Caco-2 (cell line): ENCODE measurements around the gene RFNG. TPM values are rescaled to one million over a fixed set of nuclear protein-coding genes. Genes with fewer than 3 reads are reported as not detected.
A peak's percentile ranks its signal among the peaks of the same experiment; 100 is the strongest.

ENCODE experiments used
- BruUV-seq: library from RNA; stranded (reverse); fragments of 400-500 nt; replicated peaks from 2 replicates; lab custom pipeline; 2021; lab: Mats Ljungman, UMichigan
- CTCF ChIA-PET: fragments of 300-600 bp; sonication (Branson Sonifier 250); formaldehyde crosslinking; loops from one replicate; lab custom pipeline; 2022; ENCODE audit warnings: antibody characterized with exemption; lab: Charles Lee
- POLR2A ChIA-PET: fragments of 300-600 bp; sonication (Branson Sonifier 250); formaldehyde crosslinking; loops from one replicate; lab custom pipeline; 2022; ENCODE audit warnings: antibody characterized with exemption; lab: Charles Lee
- DNase-seq, 2 experiments: peaks; one replicate each; pipeline versions ENCODE4 v3.0.0 to v3.0.0-alpha.2; 2020 to 2022
- H3K27me3 ChIP-seq: replicated peaks from 2 replicates; pipeline ENCODE4 v1.6.0; 2011; ENCODE audit warnings: low read length; ENCODE audit not compliant: control insufficient read depth, insufficient read depth
- H3K36me3 ChIP-seq: 2 replicates; pipeline ENCODE4 v1.5.1; 2011; ENCODE audit warnings: low read length; ENCODE audit not compliant: control insufficient read depth, insufficient read depth
- H3K4me1 ChIP-seq: fragments of 250-450 bp; sonication (Bioruptor Pico); 2 replicates; pipeline ENCODE4 v1.5.1; 2020; ENCODE audit warnings: mild to moderate bottlenecking
- H3K4me3 ChIP-seq: 2 replicates; pipeline ENCODE4 v1.5.1; 2011; ENCODE audit warnings: low read depth, mild to moderate bottlenecking, control low read depth, low read length
- H3K9me3 ChIP-seq: fragments of 250-450 bp; sonication (Bioruptor Pico); 2 replicates; pipeline ENCODE4 v1.5.1; 2020; ENCODE audit warnings: mild to moderate bottlenecking, moderate library complexity
- H3K27ac Mint-ChIP-seq: one replicate; pipeline ENCODE4 v1.8.0; 2022; ENCODE audit warnings: mixed read lengths; ENCODE audit not compliant: unreplicated experiment
- H3K27me3 Mint-ChIP-seq: one replicate; pipeline ENCODE4 v1.8.0; 2022; ENCODE audit warnings: mixed read lengths; ENCODE audit not compliant: insufficient read depth, unreplicated experiment
- H3K36me3 Mint-ChIP-seq: one replicate; pipeline ENCODE4 v1.8.0; 2022; ENCODE audit warnings: mild to moderate bottlenecking, mixed read lengths; ENCODE audit not compliant: insufficient read depth, unreplicated experiment
- H3K4me1 Mint-ChIP-seq: one replicate; pipeline ENCODE4 v1.8.0; 2022; ENCODE audit warnings: low read depth, mixed read lengths; ENCODE audit not compliant: unreplicated experiment
- H3K4me3 Mint-ChIP-seq: one replicate; pipeline ENCODE4 v1.8.0; 2022; ENCODE audit warnings: mild to moderate bottlenecking, moderate library complexity, mixed read lengths; ENCODE audit not compliant: unreplicated experiment
- H3K9me3 Mint-ChIP-seq: one replicate; pipeline ENCODE4 v1.8.0; 2022; ENCODE audit warnings: mixed read lengths; ENCODE audit not compliant: unreplicated experiment
- CTCF ChIP-seq, 2 experiments: fragments of 200-600 bp in 1 of 2; IDR thresholded peaks; 1 replicate in 1 of 2; 2 replicates in 1 of 2; pipeline versions ENCODE4 v1.5.1 to v1.8.0; 2011 to 2022; ENCODE audit warnings: antibody characterized with exemption in 1 of 2, control low read depth in 1 of 2, inconsistent platforms in 1 of 2, low read depth in 1 of 2, low read length in 1 of 2, mild to moderate bottlenecking in 1 of 2, moderate library complexity in 1 of 2; ENCODE audit not compliant: insufficient read depth in 1 of 2, severe bottlenecking in 1 of 2, unreplicated experiment in 1 of 2
- intact Hi-C: fragments of 100-400 bp; cut with micrococcal nuclease; formaldehyde crosslinking; loops from one replicate; pipeline ENCODE4 v1.10.0; 2022; ENCODE audit not compliant: unreplicated experiment
- total RNA-seq: library from RNA; stranded (reverse); gene quantifications from 2 replicates; pipeline ENCODE4 v1.2.3, GENCODE V29; 2022

RFNG gene
- total RNA-seq, 1 experiment from 2014 or later, result 35.5 TPM

- H3K4me3 Mint-ChIP-seq, result peak overlapping the region; percentile 71
- Histone ChIP-seq H3K27me3 (no peaks in the 10 kb centered on the region), H3K9me3 (no peaks in the 10 kb centered on the region), H3K4me1 (peaks cover 8% of the 10 kb centered on the region), H3K4me3 (peak overlapping the region; percentile 94), H3K36me3 (peaks cover 1% of the 10 kb centered on the region; the same call in 1 of the 2 replicates)
- no peaks in the 10 kb centered on the region for H3K27me3 Mint-ChIP-seq
- H3K9me3 Mint-ChIP-seq, result no peaks in the 10 kb centered on the region
- DNase-seq, result no peak
- no peak for TF ChIP-seq CTCF (IDR thresholded peaks at IDR 0.05; ENCODE audit: insufficient read depth in 1 of 2, low read depth in 1 of 2, low read length in 1 of 2, severe bottlenecking in 1 of 2, unreplicated experiment in 1 of 2)
- ChIA-PET CTCF (interaction anchor here (1.1 to 2.4 kb wide), 2 partner anchors 14 to 21 kb away, joined by 4 to 14 read pairs; partner anchors contain the start of gene DCXR), POLR2A (interaction anchor here (1.7 kb wide), 1 partner anchor 14 kb away, joined by 16 read pairs; the partner anchor contains the start of gene DCXR)
- peaks cover 12% of the 10 kb centered on the region for H3K36me3 Mint-ChIP-seq
- BruUV-seq, result no TSS peak
- peak overlapping the region; percentile 46 for H3K27ac Mint-ChIP-seq
- no peaks in the 10 kb centered on the region for H3K4me1 Mint-ChIP-seq
- intact Hi-C loops, result loop anchor here (1.0 kb wide), 1 partner anchor 14 kb away; the partner anchor contains the start of gene DCXR
Observed at GRCh38 chr17:82050761-82051641, 610 bp downstream of the RFNG start.

- ChIA-PET CTCF (interaction anchor here (1.1 kb wide), 1 partner anchor 20 kb away, joined by 4 read pairs; no protein-coding TSS in a partner anchor), POLR2A (interaction anchor here (1.7 kb wide), 1 partner anchor 13 kb away, joined by 16 read pairs; the partner anchor contains the start of gene DCXR)
- Histone ChIP-seq H3K4me1 (peaks cover 8% of the 10 kb centered on the region), H3K36me3 (peaks cover 1% of the 10 kb centered on the region; the same call in 1 of the 2 replicates), H3K9me3 (no peaks in the 10 kb centered on the region), H3K27me3 (no peaks in the 10 kb centered on the region), H3K4me3 (peak overlapping the region; percentile 94)
- Mint-ChIP-seq H3K9me3 (no peaks in the 10 kb centered on the region), H3K27me3 (no peaks in the 10 kb centered on the region), H3K4me3 (peak overlapping the region; percentile 71), H3K4me1 (no peaks in the 10 kb centered on the region), H3K36me3 (peaks cover 7% of the 10 kb centered on the region), H3K27ac (peak overlapping the region; percentile 46)
- BruUV-seq, result TSS peak; percentile 30
- no peak for DNase-seq
- intact Hi-C loops, result no loop called here
- TF ChIP-seq CTCF (IDR thresholded peaks at IDR 0.05; ENCODE audit: insufficient read depth in 1 of 2, low read depth in 1 of 2, low read length in 1 of 2, severe bottlenecking in 1 of 2, unreplicated experiment in 1 of 2), result no peak
Observed at GRCh38 chr17:82050152-82050760, 1.4 kb downstream of the RFNG start.

- no peak for TF ChIP-seq CTCF (IDR thresholded peaks at IDR 0.05; ENCODE audit: insufficient read depth in 1 of 2, low read depth in 1 of 2, low read length in 1 of 2, severe bottlenecking in 1 of 2, unreplicated experiment in 1 of 2)
- Mint-ChIP-seq H3K4me3 (peak overlapping the region; percentile 37), H3K36me3 (peaks cover under 1% of the 10 kb centered on the region), H3K4me1 (no peaks in the 10 kb centered on the region), H3K9me3 (no peaks in the 10 kb centered on the region), H3K27ac (no peak overlapping the region), H3K27me3 (no peaks in the 10 kb centered on the region)
- POLR2A ChIA-PET, result no interaction called here
- Histone ChIP-seq H3K27me3 (no peaks in the 10 kb centered on the region), H3K36me3 (peaks cover 1% of the 10 kb centered on the region; the same call in 1 of the 2 replicates), H3K4me3 (no peak overlapping the region), H3K4me1 (peaks cover 8% of the 10 kb centered on the region), H3K9me3 (no peaks in the 10 kb centered on the region)
- intact Hi-C loops, result no loop called here
- DNase-seq, result no peak
- no TSS peak for BruUV-seq
- CTCF ChIA-PET, result no interaction called here
Observed at GRCh38 chr17:82049521-82049971, 2.1 kb downstream of the RFNG start.
